Measurements from ENCODE around the gene ZDHHC8. TPM values are rescaled to one million over a fixed set of nuclear protein-coding genes. Genes with fewer than 3 reads are reported as not detected.

ZDHHC8 gene
- polyA plus RNA-seq, 1 experiment: 13.5 TPM

- no peak for DNase-seq (ENCODE audit: low read depth, low spot score)
- no peak overlapping the region for H3K4me3 ChIP-seq (ENCODE audit: low read depth, low read length)
- no peak overlapping the region for H3K27ac ChIP-seq (ENCODE audit: low read depth, low read length)
- no peaks in the 10 kb centered on the region for H3K9me3 ChIP-seq (ENCODE audit: control insufficient read depth, insufficient read depth, low read length)
- CTCF ChIA-PET: no interaction called here
- TF ChIP-seq CTCF (IDR thresholded peaks at IDR 0.05; ENCODE audit: low read depth, low read length): no peak
- H3K27me3 ChIP-seq (ENCODE audit: control insufficient read depth, insufficient read depth, low read length): no peaks in the 10 kb centered on the region
- POLR2A ChIA-PET: interaction anchor here (1.3 kb wide), 1 partner anchor 11 kb away, joined by 4 read pairs; the partner anchor contains the start of gene TRMT2A
Measured at GRCh38 chr22:20105456-20106204, 26.0 kb upstream of the ZDHHC8 start.

GRCh38 chr22:20106205-20106848, 25.3 kb upstream of the ZDHHC8 start:
- no peak for DNase-seq (ENCODE audit: low read depth, low spot score)
- Histone ChIP-seq H3K27ac (ENCODE audit: low read depth, low read length) (no peak overlapping the region), H3K27me3 (ENCODE audit: control insufficient read depth, insufficient read depth, low read length) (no peaks in the 10 kb centered on the region), H3K4me3 (ENCODE audit: low read depth, low read length) (no peak overlapping the region), H3K9me3 (ENCODE audit: control insufficient read depth, insufficient read depth, low read length) (no peaks in the 10 kb centered on the region)
- TF ChIP-seq CTCF (IDR thresholded peaks at IDR 0.05; ENCODE audit: low read depth, low read length): no peak
- POLR2A ChIA-PET: interaction anchor here (1.3 kb wide), 1 partner anchor 11 kb away, joined by 4 read pairs; the partner anchor contains the start of gene TRMT2A
- CTCF ChIA-PET: no interaction called here

GRCh38 chr22:20106849-20107237, 24.8 kb upstream of the ZDHHC8 start:
- Histone ChIP-seq H3K9me3 (ENCODE audit: control insufficient read depth, insufficient read depth, low read length) (no peaks in the 10 kb centered on the region), H3K4me3 (ENCODE audit: low read depth, low read length) (no peak overlapping the region), H3K27ac (ENCODE audit: low read depth, low read length) (no peak overlapping the region), H3K27me3 (ENCODE audit: control insufficient read depth, insufficient read depth, low read length) (no peaks in the 10 kb centered on the region)
- ChIA-PET CTCF (no interaction called here), POLR2A (no interaction called here)
- DNase-seq (ENCODE audit: low read depth, low spot score): no peak
- no peak for TF ChIP-seq CTCF (IDR thresholded peaks at IDR 0.05; ENCODE audit: low read depth, low read length)

GRCh38 chr22:20107471-20107901, 24.1 kb upstream of the ZDHHC8 start:
- CTCF ChIA-PET: no interaction called here
- no peak for TF ChIP-seq CTCF (IDR thresholded peaks at IDR 0.05; ENCODE audit: low read depth, low read length)
- H3K4me3 ChIP-seq (ENCODE audit: low read depth, low read length): no peak overlapping the region
- H3K27ac ChIP-seq (ENCODE audit: low read depth, low read length): no peak overlapping the region
- POLR2A ChIA-PET: no interaction called here
- H3K27me3 ChIP-seq (ENCODE audit: control insufficient read depth, insufficient read depth, low read length): no peaks in the 10 kb centered on the region
- no peaks in the 10 kb centered on the region for H3K9me3 ChIP-seq (ENCODE audit: control insufficient read depth, insufficient read depth, low read length)
- DNase-seq (ENCODE audit: low read depth, low spot score): no peak

Data from AG04450 (cell line).